ENCODE data around the gene NRBF2. TPM values are rescaled to one million over a fixed set of nuclear protein-coding genes. Genes with fewer than 3 reads are reported as not detected.

The NRBF2 gene
- 19.2 and 20.4 TPM in 2 replicates for total RNA-seq

DNA sequence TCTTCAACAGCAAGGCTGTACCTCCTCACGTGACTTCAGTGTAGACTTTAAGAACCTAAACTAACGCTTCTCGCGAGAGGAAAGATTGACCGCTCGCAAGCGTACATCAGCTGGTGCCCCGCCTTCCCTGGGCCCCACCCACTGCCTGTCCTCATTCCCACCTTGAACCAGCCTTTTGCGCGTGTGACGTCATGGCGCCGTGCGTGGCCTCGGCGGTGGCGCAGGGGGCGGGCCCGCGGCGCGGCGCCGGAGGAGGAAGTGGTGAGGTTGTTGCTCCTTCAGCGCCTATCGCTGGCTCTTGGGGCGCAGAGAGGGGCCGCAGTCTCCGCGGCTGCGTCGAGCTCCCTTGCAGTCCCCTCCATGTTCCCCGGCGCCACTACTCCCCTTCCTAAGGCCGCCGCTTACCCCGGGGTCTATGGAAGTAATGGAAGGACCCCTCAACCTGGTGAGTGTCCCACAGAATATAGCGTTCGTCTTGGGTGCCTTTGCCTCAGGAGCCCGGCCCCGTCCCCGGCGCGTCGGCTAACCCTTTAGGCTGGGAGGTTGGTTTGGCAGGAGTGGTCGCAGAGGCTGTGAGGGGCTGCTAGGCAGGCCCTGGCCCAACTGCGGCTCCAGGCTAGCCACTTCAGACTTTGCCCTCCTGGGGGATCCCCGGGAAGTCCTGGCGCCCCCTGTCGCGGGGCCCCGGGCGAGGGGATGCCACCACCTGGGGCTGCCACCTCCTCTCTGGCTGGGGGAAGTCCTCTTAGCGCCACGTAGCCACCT is at the start of gene NRBF2:
TSS of gene NRBF2 (plus strand) at position 273 of the 765 bp plus-strand sequence. CDS start at position 416, 143 bp downstream.

Data from airway epithelial cell (primary cell).